Measurements from ENCODE around the gene BPI.

GRCh38 chr20:38291966-38292365 is 12.0 kb upstream of the BPI start:
- TF ChIP-seq CTCF (IDR thresholded peaks at IDR 0.05) (no peak), POLR2AphosphoS5 (IDR thresholded peaks at IDR 0.05; ENCODE audit: low read depth, low read length) (no peak)

All from Panc1 (cell line).